Glutamatergic neuron (in vitro differentiated cells): ENCODE data around the gene ATN1. TPM values are rescaled to one million over a fixed set of nuclear protein-coding genes. Genes with fewer than 3 reads are reported as not detected.

Source experiments
- DNase-seq: peaks from one replicate; pipeline ENCODE4 v3.0.0; 2022
- H3K27ac Mint-ChIP-seq: one replicate; pipeline ENCODE4 v1.8.0; 2020; ENCODE audit warnings: mild to moderate bottlenecking, mixed read lengths, inconsistent platforms; ENCODE audit not compliant: unreplicated experiment
- H3K27me3 Mint-ChIP-seq: one replicate; pipeline ENCODE4 v1.8.0; 2020; ENCODE audit warnings: mild to moderate bottlenecking, moderate library complexity, mixed read lengths, inconsistent platforms; ENCODE audit not compliant: unreplicated experiment
- H3K36me3 Mint-ChIP-seq: one replicate; pipeline ENCODE4 v1.8.0; 2020; ENCODE audit warnings: mild to moderate bottlenecking, mixed read lengths, inconsistent platforms; ENCODE audit not compliant: unreplicated experiment
- H3K4me1 Mint-ChIP-seq: one replicate; pipeline ENCODE4 v1.8.0; 2020; ENCODE audit warnings: mild to moderate bottlenecking, low read depth, mixed read lengths, inconsistent platforms; ENCODE audit not compliant: unreplicated experiment
- H3K4me3 Mint-ChIP-seq: one replicate; pipeline ENCODE4 v1.8.0; 2020; ENCODE audit warnings: mild to moderate bottlenecking, mixed read lengths, inconsistent platforms; ENCODE audit not compliant: unreplicated experiment
- H3K9me3 Mint-ChIP-seq: one replicate; pipeline ENCODE4 v1.8.0; 2020; ENCODE audit warnings: mild to moderate bottlenecking, moderate library complexity, mixed read lengths, inconsistent platforms; ENCODE audit not compliant: unreplicated experiment
- CTCF ChIP-seq: fragments of 200-600 bp; sonication (generic); IDR thresholded peaks from one replicate; pipeline ENCODE4 v1.5.0; 2021; ENCODE audit not compliant: partially characterized antibody, unreplicated experiment
- total RNA-seq: library from RNA; stranded (reverse); fragmentation: NEBNext Ultra II Directional; extraction: Animal tissue kit (Norgen Biotek cat#: 25700); gene quantifications from one replicate; pipeline ENCODE4 v1.2.1, GENCODE V29; 2021; ENCODE audit not compliant: unreplicated experiment

The ATN1 gene
- total RNA-seq, 1 donor from 2014 or later = 94.6 TPM

- Mint-ChIP-seq H3K9me3 (peaks cover 21% of the 10 kb centered on the region), H3K36me3 (peaks cover 6% of the 10 kb centered on the region), H3K27me3 (peaks cover 13% of the 10 kb centered on the region), H3K4me3 (no peak overlapping the region), H3K27ac (no peak overlapping the region), H3K4me1 (peaks cover 7% of the 10 kb centered on the region)
- DNase-seq = no peak
- no peak for TF ChIP-seq CTCF
Observed at GRCh38 chr12:6932766-6933165, 5.0 kb downstream of the ATN1 start.

- no peak overlapping the region for H3K27ac Mint-ChIP-seq
- peaks cover 7% of the 10 kb centered on the region for H3K36me3 Mint-ChIP-seq
- H3K27me3 Mint-ChIP-seq = peaks cover 11% of the 10 kb centered on the region
- H3K9me3 Mint-ChIP-seq = peaks cover 19% of the 10 kb centered on the region
- H3K4me1 Mint-ChIP-seq = peaks cover 10% of the 10 kb centered on the region
- TF ChIP-seq CTCF = no peak
- DNase-seq = no peak
- H3K4me3 Mint-ChIP-seq = peak overlapping the region; percentile 25
Observed at GRCh38 chr12:6934110-6934509, 6.4 kb downstream of the ATN1 start.

- Mint-ChIP-seq H3K27me3 (peaks cover 18% of the 10 kb centered on the region), H3K9me3 (peaks cover 21% of the 10 kb centered on the region), H3K36me3 (peaks cover 11% of the 10 kb centered on the region), H3K4me1 (peaks cover 6% of the 10 kb centered on the region), H3K4me3 (peak overlapping the region; percentile 8), H3K27ac (peak overlapping the region; percentile 60)
- DNase-seq = no peak
- no peak for TF ChIP-seq CTCF
Observed at GRCh38 chr12:6935371-6936193, 7.8 kb downstream of the ATN1 start.

GRCh38 chr12:6936194-6936635, 8.5 kb downstream of the ATN1 start:
- H3K4me1 Mint-ChIP-seq = peaks cover 5% of the 10 kb centered on the region
- no peak for TF ChIP-seq CTCF
- DNase-seq = no peak

More at GRCh38 chr12:6936194-6936635, 8.5 kb downstream of the ATN1 start:
- H3K36me3 Mint-ChIP-seq = peaks cover 13% of the 10 kb centered on the region
- peak overlapping the region; percentile 49 for H3K4me3 Mint-ChIP-seq
- H3K27me3 Mint-ChIP-seq = peaks cover 18% of the 10 kb centered on the region
- H3K9me3 Mint-ChIP-seq = peaks cover 20% of the 10 kb centered on the region
- H3K27ac Mint-ChIP-seq = no peak overlapping the region
